HG03469 (cell line): ENCODE measurements around the gene TET2.

Source experiments
- ATAC-seq: cut with Tn5 transposase; IDR thresholded peaks from one replicate; pipeline ENCODE4 v1.9.1; 2021; ENCODE audit warnings: mild to moderate bottlenecking, moderate library complexity, moderate number of reproducible peaks; ENCODE audit not compliant: unreplicated experiment

Gene TET2

DNA sequence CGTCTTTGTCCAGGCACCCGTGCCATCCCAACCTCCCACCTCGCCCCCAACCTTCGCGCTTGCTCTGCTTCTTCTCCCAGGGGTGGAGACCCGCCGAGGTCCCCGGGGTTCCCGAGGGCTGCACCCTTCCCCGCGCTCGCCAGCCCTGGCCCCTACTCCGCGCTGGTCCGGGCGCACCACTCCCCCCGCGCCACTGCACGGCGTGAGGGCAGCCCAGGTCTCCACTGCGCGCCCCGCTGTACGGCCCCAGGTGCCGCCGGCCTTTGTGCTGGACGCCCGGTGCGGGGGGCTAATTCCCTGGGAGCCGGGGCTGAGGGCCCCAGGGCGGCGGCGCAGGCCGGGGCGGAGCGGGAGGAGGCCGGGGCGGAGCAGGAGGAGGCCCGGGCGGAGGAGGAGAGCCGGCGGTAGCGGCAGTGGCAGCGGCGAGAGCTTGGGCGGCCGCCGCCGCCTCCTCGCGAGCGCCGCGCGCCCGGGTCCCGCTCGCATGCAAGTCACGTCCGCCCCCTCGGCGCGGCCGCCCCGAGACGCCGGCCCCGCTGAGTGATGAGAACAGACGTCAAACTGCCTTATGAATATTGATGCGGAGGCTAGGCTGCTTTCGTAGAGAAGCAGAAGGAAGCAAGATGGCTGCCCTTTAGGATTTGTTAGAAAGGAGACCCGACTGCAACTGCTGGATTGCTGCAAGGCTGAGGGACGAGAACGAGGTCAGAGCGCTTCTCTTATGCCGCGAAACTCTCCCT lies at the start of gene TET2:
TSS of gene TET2 (plus strand) at position 601 of the 740 bp plus-strand sequence. CDS start 87,067 bp downstream, outside the sequence.
- ATAC-seq, result peak; percentile 80

DNA sequence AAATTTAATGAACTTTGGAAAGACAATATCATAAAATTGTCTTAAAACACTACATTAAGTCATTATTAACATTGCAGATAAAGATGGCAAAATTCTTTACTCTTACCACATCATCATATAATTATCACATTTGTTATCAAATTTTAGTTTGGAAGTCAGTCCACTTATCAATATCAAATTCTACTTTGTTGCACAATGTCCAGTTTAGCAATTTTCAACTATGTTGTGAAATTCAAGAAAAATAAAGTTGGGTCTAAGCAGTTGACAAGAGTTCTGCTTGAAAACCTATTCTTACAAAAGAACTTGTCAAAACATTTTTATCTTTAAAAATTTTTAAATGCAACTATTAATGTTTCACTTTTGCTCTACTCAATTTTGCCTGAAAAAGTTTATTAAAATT lies 44.7 kb upstream of the TET2 start:
- no peak for ATAC-seq

DNA sequence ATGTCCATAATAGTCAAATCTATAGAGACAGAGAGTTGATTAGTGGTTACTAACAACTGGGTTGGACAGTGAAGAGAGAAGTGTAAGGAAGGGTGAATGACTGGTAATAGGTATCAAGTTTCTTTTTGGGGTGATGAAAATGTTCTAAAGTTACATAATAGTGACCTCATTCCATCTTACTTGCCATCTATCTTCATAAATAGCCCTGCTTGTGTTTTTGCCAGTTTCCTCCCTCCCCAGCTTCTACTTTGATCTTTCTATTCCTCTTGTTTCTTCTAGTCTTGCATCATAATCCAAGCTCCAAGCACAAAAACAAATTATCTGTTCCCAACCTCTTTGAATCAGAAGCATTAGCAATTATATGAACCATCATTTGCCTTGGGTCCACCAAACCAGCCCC lies 40.2 kb upstream of the TET2 start:
- no peak for ATAC-seq

DNA sequence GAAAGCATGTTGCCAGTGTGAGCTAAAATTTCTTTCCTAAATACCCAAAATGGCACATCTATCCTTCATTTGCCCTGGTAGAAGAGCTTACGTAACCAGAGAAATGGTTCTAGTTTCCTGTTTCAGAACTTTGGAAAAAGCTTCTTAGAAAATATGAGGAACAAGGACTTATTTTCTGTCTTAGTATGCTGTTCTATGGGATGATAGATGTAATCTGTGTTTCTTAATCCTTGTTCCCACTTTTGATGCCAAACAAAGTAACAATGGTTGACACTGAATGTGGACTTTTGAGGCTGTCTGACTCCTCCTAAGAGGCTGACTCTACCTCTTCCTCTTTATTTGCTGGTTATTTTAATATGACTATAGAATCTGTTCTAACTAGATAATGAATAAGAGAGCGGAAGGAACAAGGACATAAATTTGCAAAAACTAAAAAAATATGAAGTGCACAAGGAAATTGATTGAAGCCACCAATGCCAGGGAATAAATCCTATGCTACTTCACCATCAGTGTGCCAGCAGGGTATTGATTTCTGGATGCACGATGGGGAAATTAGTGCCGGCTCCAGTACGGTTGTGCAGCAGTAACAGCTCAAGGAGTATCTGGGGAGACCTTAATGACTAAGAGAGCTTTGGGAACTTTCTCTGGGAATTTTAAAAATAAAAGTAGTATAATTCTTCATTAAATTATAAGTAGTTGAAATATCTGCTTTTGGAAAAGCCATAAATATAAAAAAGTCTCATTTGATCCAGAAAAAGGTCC lies 39.4 kb upstream of the TET2 start:
- ATAC-seq, result no peak

DNA sequence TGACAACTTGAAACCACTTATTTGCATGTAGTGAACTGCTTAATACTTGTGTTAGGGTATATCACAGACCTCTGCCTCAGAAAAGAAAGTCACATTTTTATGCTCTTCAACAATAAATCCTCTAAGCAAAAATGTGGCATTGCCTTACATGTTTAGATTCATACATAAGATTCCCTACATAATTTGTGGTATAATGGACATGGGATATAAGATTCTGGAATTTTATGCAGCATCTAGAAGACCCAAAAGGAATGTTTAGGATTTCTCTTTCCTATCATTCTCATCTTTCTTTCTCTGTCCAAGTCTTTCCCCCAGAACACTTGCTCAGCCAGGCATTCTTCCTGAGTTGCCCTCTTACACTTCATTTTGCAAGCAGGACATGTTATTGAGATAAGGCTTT lies 37.7 kb upstream of the TET2 start:
- ATAC-seq, result no peak

DNA sequence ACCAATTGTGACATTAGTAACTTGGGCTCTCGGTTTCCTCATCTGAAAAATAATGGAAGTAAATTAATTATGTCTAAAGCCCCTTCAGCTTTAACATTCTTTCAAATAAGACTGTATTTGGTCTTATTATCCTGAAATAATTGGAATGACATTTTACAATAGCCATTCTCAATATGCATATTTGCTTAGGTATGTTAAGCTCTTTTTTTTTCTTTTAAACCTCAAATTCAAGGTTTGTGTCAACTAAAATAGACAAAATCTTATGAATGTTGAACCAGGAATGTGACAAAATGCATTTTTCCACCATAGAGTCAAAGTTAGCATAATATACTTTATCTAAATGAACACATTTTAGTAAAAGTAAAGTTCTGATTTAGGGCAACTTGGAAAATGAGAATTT lies 34.4 kb upstream of the TET2 start:
- no peak for ATAC-seq

DNA sequence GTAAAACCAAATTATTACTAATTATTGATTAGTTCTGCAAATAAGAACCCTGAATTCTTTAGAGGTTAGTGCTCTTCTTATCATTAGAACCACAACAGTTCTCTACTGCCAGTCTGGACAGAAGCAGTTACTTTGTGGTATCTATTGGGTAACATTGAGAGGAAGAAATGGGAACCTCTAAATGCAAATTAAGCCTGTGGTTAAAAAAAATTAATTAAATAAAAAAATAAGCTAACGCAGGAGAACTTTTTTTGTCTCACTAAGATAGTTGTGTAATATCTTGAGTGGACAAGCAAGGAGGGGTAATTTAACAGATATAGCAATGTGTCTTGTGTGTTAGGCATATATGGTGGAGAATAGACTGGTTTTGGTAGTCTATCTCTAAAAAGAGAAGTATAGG lies 32.9 kb upstream of the TET2 start:
- no peak for ATAC-seq

DNA sequence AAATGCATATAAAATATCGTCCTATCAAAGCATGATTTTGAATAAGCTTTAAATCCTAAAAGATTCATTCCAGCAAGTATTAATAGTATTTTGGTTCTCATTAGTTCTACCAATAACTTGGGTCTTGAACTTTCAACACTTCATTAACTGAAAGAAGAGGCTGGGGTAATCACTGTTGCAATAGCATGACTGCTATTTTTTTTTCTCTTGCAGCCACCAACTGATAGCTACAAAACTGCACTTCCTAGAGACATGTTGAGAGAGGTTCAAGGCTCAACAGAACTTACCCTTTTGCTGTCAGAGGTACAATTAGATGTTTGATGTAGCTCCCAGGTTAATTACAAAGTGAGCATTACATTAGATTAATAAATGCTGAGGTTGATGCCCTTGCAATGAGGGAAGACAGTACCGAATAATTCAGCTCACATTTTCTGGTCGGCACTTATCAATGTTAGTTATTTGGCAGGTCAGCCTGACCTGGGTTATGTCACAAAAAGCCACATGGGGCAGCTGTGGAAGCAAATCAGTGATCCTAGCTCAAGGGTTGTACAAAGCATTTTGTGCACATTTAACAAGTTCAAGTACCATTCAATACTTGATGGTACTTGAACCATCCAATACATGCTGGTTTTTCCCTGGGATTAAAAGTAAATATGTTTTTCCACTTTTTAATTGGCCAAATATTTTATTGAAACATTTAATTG lies 29.9 kb upstream of the TET2 start:
- no peak for ATAC-seq

DNA sequence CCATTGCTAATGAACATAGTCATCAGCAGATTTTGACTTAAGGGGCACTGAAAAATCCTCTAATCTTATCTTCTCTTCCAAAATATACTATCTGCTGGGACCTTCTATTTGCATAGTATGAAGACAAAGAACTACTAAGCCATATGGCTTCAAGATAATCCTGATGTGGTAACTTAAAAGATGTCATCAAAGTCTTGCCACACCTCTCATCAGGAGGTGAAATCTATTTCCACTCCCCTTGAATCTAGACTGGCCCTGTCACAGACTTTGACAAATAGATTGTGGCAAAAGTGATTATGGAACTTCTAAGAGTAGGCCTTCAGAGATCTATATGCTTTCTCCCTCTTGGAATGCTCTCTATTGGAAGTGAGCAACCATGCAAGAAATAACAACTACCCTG lies 27.3 kb upstream of the TET2 start:
- ATAC-seq, result no peak

DNA sequence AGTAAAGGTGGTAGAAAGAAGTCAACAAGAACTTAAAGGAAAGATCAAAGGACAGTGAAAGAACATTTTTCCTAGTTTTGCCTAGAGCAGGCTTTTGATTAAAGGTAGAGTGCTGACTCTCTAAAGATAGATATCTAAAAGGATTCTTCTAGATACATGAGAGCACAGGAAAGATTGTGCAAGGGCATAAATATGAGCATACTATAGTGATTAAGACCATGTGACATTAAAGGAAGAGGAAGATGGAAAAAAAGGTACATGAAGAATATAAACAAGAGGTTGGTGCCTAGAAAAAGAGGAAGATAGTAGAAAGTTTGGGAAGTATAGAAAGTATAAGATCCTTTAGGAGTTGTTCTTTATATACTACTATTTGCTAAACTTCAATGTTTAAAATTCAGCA lies 26.1 kb upstream of the TET2 start:
- ATAC-seq, result no peak

DNA sequence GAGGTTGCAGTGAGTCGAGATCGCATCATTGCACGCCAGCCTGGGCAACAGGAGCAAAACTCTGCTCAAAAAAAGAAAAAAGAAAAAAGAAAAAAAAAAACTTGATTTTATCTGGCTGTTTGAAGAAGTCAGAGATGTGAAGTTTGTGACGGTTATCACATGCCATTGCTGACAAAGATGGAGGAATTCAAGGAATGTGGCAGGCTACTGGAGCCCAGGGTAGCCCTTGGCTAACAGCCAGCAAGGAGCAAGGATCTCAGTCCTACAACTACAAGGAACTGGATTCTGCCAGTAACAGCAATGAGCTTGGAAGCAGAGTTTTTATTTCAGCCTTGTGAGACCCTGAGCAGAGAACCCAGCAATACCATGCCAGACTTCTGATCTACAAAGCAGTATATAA lies 24.3 kb upstream of the TET2 start:
- ATAC-seq, result no peak

DNA sequence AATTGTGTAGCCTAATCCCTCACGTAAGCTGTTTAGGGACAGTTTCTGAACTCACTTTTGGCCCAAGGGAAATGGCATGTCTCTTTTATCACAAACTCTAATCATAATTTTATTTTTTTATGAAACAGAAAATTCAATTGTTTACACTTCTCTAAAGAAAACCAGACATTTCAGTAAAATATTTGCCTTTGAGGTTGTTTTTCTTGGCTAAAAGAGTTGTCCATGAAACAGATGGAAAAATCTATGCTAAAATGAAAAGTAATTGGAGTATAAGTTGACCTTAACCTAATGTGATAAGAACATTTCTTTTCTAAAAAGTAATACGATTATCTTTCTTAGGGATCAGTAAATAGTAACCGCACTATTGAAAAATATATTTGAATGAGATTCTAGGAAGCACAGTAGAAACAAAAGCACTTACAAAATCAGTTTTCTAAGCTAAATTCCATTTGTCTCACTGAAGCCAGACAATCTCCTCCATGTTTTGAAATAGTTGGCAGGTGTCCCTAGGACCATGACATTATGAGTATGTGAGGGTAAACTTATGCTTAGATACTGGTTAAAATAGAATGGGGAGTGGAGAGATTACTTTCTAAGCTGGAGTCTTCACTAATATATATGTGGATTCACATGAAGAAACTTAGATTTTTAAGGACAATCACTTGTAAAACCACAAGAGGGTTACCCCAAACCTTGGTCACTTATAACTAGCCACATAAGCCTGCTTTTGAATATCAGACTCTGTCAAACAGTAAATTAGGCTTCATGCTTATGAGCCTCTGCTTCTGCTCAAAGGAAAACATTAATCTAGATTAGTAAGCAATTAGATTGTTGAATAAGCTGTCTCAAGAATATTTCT lies 20.1 kb upstream of the TET2 start:
- ATAC-seq, result no peak

DNA sequence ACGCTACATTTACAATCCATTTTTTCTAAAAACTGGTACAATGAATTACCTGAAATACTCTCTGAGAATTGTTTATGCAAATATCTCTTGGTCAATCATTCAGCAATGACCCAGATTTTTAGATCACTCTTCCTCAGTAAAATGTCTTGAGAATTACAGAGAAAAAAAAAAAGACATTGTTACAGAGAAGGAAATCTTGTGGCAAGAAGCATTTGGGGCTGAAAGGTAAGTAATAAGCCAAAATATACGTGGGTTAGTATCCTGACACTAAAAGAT lies 19.6 kb upstream of the TET2 start:
- no peak for ATAC-seq

DNA sequence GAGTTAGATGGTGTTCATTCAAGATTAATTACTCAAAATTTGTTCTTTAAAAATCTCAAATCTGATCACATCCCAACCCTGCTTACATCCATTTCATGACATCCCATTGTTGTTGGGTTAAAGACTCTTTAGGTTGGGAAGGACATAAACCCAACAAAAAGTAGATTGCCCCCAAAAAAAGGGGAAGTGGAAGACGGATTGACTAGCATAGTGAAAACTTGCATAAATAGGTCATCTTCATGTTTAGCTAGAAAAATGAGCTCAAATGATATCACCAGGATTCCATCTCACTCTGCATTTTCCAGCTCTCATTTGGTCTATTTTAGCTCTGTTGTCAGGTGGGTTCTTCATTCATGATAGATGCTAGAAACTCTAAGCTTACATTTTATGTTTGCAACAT lies 18.5 kb upstream of the TET2 start:
- ATAC-seq, result no peak

DNA sequence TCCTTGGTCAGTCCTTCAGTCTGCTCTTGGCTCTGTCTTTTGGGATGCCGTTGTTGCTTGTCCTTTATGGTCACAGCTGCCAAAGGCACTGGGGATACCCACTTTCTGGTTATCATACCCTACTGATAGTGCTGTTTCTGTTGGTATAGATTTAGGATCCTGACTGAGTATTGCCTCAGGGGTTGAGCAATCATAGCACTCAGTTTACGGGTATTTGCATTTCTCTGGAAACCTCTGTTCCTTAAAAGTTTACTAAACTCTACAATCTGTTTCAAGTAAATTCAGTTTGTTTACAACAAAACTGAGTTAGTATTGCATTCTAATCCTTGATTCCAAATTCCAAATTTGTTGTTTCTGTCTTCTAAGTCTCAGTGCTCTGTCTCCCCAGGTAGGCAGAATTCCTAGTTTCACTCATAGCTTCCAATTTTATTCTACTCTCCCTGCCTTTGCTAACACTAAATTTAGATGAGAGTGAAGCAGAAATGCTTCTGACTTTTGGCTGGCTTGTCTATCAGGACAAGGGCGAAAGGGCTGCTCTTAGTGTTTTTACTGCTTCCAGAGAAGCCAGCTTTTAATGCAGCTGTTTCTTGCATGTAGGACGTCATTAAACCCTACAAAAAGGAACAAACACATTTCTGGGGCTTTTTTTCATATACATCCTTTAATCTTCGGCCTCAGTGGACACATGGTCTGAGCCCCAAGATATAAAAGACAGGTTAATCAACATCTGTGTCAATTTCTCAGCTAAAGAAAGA lies 17.2 kb upstream of the TET2 start:
- no peak for ATAC-seq

DNA sequence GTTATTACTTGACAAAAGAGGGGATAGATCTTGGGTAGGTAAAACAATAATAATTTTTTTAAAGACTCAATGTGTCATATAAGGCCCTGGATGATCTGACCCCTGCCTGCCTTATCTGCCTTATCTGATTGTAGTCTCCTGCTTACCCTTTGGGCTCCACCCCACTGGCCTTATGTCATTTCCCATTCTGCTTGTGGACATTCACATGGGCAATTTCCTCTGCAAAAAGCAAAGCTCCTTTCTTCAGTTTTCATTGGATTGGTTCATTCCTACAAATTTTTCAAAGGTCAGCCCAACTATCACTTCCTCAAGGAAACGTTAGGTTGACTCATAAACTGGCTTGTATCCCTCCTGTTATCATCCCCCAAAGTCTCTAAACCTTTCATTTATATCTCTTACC lies 15.7 kb upstream of the TET2 start:
- ATAC-seq, result no peak

DNA sequence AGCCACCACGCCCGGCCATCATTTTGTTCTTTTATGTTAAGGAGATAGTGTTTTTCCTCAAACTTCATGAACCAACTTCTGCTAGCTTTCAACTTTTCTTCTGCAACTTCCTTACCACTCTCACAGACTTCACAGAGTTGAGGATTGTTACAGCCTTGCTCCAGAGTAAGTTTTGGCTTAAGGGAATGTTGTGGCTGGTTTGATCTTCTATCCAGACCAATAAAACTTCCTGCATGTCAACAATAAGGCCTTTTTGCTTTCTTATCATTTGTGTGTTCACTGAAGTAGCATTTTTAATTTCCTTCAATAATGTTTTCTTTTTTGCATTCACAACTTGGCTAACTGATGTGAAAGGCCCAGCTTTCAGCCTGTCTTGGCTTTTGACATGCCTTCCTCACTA lies 12.7 kb upstream of the TET2 start:
- no peak for ATAC-seq

DNA sequence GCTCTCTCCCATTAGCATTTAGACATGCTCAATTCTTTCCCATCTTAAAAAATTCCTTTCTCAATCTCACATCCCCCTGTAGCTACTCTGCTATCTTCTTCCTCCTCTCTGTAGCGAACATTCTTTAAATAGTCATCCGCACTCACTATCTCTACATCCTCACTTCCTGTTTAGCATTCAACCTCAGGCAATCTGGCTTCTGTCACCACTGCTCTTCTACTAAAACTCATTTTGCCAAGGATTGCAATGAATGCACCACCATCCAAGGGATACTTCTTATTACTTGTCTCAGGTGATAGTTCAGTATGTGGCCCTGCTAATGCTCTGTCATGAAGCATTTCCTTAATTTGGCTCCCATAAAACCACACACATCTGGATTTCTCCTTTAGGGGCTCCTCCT lies 10.9 kb upstream of the TET2 start:
- no peak for ATAC-seq

DNA sequence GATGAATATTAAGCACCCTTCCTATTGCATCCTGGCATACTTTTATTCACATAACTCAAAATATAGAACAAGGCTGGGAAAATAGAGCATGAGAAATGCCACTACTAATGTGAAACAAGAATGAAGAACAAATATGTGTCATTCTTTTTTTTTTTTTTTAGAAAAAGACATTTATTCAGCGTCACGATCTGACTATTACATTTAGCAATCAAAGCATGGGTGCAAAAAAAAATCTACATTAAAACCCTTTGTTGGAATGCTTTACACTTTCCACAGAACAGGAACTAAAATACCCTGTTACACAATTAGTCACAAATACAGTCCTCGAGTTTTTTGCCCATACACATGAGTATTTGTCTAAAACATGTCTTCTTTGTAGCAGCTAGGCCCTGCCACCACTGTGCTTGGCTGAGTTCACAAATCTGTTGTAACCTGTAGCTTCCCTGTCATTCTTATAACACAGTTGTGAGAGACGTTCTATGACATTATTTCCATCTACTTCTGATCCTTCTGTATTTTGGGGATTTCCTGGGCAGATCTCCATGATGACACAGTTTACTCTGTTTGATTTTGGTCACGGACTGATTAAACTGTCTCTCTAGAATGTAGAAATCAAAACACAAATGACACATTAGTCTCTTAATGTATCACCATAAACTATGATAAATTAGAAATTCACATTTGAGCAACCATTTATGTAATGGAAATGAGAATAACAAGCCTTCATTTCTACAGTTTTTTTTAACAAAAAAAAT lies 9.4 kb upstream of the TET2 start:
- ATAC-seq, result no peak

DNA sequence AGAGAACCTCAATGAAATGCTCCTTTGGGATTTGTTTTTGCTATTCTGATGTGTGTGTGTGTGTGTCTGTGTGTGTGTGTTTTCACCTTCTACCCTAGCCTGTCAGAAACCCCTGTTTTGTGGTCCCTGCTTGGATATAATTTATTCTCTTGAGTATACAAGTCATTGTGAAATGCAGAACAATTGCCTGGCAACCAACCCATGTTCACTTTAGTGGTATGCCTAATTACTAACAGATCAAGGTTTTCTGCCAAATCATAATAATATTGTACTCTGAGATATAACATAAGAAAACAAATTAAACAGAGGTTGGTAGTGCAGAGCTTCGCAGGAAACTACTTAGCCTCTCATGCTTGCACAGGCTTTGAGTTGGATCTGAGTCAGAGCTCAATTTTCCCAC lies 7.0 kb upstream of the TET2 start:
- ATAC-seq, result no peak
